ENCODE data around the gene PCDH9.

The PCDH9 gene

DNA sequence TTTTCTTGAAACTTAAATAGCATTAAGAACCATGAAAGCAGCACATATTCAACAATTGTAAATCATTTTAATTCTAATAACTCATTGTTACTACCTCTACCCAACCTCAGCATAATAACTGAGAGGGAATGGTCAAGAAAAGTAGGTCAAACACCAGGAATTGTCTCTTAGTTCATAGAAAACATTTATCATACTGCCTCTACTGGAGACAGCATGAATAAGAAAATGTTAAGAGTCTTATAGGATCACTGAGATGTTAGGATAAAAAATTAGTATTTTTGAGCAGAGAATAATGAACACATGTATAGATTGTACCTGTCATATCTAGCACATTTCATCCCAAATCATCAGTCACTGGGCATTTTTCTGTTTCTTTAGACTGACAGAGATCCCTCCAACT is 515.3 kb downstream of the PCDH9 start:
- DNase-seq, result no peak

DNA sequence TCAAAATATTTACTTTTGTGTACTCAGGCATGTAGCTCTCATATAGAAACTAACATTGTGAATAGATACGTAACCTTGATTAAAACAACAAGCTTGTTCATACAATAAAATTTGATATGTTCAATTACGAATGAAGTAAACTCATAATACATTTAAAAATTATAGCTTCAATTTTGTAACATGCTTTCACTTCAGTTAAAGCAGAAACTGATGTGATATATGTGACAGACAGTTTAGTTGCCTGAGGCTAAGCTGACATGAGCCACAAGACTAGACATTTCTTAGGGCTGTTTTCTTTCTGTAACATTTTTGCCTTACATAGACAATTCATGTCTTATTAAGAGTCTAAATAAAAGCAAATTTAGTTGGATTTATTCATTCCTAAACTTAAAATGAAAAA is 526.0 kb downstream of the PCDH9 start:
- DNase-seq, result no peak

DNA sequence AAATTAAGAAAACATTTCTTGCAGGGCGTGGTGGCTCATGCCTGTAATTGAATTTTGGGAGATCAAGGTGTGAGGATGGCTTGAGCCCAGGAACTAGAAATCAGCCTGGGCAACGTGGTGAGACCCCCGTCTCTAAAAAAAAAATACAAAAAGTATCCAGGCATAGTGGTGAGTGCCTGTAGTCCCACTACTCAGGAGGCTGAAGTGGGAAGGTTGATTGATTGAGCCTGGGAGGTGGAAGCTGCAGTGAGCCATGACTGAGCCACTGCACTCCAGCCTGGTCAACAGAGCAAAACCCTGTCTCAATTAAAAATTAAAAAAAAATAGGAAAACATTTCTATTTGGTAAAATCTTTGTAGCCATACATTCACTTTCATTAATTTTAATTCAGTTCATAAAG is 526.5 kb downstream of the PCDH9 start:
- no peak for DNase-seq

DNA sequence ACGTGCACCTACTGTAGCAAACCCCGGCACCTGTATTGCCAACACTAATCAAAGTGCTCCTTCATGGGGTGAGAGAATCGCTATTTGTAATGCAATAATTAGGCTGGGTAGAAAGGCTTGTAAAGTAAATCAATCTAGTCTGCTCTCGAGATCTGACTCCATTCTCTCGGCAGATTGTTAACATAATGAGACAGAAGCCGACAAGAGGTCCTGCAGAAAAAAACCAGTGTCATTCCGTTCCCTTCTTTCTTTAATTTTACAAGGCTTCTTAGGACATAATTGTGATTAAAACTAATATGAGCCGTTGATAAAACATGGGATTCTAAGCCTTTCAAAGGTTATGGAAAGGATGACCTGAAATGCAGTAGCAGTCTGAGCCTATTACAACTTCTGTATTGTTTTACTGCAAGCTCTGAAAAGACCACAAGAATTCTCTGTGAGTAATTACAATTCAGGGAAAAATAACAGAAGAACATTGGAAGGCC is 530.0 kb downstream of the PCDH9 start:
- no peak for DNase-seq

DNA sequence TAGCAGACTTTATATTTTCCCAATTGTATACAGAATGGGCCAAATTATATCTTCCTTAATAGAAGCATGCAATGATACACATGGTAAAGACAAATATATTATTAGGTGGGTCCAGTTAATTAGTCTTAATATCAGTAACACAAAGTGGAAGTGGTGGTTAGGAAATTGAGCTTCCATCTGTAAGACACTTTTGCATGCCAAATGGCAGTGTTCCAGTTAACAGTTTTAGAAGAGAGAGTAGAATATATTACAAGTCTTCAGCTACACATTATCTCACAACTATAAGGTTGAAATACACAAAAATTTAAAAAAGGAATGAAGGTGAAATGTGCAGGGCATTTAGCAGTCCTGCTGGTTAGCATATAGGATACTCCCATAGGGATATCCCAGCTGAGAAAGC is 536.5 kb downstream of the PCDH9 start:
- DNase-seq, result no peak

DNA sequence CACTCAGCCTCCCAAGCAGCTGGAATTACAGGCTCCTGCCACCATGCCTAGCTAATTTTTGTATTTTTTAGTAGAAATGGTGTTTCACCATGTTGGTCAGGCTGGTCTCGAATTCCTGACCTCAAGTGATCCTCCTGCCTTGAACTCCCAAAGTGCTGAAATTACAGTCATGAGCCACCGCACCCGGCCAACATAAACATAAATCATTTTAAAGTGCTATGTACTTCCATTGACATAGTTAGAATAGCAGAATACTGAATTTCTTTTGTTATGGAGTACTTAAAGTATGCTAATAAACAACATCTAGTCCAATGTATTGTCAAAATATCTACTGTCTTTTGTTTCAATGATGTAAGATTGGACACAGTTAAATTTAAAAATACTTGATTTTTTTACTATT is 539.0 kb downstream of the PCDH9 start:
- DNase-seq, result no peak

DNA sequence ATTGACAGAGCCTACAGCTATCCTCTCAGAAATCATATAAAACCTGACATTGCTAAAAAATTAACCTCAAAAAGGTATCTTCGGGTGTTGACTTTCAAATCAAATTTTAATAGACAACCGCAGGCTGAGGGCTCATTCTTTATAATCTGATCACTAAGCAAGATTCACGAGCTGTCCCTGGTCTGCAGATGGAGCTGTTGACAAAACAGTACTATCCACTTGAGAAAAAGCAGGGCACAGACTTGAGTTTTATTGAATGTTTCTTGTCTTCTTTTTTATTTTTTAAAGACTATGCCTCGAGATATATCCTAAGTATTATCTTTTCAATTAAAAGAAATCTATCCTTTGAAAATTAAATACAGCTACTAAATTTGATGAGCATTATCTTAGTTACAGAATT is 540.5 kb downstream of the PCDH9 start:
- no peak for DNase-seq

DNA sequence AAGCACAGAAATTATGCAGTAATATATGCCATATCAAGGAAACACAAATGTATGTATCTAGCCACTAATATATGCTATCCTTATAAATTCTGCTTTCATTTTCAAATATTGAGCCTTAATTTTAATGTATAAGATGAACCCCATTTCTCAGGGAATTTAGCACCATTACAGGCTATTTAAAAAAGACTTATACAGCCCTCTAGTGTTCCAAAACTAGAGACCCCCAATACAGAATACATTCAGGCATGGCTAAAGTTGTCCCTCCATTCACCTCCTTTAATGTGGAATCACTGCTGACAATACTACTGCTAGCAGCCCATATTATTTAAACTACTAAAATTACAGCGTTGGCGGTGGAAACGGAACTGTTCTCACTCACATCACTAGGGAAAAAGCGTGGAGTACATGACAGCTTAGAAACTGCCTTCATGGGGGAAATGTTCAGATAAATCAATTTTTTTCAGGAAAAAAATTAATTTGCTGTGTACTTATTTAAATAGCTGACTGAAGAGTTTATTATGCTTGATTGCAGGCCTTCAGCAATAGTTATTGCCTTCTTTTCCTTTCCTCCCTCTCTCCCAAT is 541.0 kb downstream of the PCDH9 start:
- no peak for DNase-seq

DNA sequence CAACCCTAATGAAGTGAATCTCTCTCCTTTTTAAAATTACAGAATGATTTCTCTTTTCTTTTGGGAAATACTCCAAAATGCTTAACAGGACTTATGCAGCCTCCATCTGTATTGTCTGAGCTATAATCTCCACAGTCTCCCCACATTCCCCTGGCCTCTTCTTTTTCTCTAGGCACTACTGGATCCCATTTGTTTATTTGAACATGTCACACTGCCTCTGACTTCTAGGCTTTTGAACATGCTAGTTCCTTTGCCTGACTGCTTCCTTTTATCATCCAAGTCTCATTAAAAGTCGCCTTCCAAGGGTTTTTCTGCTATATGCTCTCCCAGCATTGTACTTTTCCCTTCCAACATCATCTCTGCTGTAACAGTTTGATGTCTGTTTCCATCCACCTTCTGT is 548.7 kb downstream of the PCDH9 start:
- DNase-seq, result no peak

DNA sequence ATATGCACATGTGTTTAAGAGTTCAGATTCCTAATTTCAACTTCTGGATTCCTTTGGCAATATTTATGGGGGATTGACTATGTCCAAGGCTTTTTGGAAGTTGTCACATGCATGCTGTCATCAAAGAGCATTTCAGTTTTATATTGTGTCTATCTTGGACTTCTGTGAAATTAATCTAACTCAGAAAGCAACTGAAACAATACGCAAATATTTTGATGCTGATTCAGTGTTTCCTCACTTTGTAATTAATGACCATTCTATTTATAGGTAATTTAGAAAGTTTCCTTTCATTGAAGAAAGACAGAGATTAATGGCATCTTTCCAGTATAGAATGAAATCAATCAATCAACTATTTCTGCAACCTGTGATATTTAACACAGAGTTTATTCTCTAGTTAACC is 550.1 kb downstream of the PCDH9 start:
- DNase-seq, result no peak

DNA sequence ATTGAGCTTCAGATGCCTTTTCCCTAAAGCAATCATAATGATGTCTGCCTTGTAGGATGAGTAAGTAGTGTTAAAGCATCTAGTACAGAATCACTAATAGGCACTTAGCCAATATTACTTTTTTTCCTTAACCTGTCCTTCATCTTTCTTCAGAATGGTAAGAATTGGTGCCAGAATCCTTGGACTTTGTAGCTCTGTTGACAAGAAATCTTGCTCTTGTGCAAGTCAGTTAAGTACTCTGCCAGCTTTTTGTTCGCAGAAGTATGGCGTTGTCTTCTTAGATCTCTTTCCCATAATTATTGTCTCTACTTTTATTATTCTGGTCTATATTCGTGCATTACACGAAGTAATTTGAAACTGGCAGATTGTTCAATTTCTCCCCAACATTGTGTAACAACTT is 554.5 kb downstream of the PCDH9 start:
- no peak for DNase-seq

DNA sequence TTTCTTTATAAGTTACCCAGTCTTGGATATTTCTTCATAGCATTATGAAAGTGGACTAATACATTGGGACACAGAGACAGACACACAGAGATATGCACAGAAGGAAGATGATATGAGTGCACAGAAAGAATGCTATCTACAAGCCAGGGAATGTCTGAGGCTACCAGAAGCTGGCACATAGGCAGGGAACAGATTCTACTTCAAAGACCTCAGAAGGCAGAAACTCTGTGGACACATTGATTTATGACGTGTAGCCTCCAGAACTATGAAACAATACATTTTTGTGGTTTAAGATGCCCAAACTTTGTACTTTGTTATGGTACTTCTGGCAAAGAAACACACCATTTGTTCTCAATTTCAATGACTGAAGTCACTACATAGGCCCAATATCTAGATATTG is 556.7 kb downstream of the PCDH9 start:
- no peak for DNase-seq

DNA sequence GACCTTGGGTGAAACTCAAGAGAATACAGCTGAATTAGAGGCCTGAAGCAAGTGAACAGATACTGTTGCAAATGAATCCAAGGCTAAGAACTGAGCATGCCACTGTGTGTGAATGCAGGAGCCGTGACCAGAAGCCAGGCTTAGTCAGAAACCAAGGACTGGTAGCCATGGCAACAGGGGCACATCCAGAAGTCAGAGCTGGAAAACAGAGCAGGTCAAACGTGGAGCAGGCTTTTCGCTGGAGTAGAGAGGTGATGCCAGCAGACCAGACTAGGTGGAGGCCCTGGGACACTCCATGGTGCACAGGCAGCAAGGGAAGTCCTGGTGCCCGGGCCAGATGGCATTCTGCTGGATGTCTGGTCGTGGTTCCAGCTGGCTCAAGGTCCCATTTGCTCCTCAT is 564.1 kb downstream of the PCDH9 start:
- DNase-seq, result no peak

DNA sequence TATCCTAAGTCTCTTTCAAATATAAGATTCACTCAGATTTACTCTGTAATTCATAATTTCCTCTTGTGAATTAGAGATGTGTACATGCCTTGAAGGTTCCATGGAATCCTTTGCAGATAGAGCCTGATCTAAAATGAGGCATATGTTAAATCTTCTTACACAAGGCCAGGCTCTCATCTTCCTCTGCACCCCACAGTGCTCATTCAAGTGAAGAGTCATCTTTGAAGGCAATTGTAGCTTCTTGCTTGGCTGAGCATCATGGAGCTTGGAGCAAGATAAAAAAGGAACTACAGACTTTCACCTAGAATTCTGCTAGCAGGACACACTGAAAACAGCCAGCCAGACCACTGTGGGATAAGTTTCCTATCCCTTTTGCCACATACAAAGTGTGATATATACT is 566.4 kb downstream of the PCDH9 start:
- DNase-seq, result no peak

DNA sequence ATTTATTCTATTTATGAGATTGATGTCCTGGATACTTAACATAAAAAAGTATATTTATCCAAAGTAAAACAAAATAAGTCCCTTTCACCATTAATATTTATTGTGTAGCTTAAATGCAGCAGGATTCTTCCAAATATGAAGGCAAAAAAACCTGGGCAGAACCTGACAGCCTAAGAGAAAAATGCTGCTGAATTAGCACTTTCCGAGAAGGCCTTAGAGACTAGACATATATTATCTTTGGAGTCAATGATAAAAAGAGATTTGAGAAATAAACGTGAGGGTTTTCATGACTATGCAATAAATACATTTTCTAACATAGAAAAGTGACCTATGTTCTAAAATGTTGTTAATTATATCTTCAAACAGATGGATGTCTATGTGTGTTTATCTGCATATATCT is 566.9 kb downstream of the PCDH9 start:
- DNase-seq, result no peak

DNA sequence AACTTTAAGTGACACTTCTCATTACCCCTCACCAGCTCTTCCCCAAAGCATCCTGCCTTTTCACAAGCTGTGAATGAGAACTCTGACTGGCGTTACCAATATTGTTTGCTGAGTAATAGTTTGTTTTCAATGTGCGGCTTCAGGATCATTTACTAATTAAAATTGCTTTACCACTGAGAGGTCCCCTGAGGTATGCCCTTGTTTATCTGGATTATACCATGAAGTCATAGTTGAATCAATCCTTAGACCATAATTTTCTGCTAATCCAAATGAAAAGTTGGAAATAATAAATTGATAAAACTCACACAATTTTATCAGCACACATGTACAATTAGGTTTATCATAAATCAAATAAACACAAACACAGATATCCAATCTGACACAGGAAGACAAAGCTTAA is 568.8 kb downstream of the PCDH9 start:
- no peak for DNase-seq

DNA sequence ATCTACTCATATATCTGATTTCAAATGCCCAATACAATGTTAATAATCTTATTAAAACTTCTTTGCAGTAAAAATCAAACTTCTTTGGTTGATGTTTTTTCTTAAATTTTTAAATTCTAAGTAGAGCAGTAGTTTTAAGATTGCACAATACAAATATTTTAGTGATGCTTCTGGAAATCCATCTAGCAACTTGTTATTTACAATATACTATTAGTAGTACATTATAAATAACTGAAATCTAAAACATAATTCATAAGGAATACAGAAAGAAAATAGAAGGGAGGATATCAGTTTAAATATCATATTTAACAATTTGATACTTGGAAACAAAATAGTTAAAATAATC is 569.7 kb downstream of the PCDH9 start:
- DNase-seq, result no peak

DNA sequence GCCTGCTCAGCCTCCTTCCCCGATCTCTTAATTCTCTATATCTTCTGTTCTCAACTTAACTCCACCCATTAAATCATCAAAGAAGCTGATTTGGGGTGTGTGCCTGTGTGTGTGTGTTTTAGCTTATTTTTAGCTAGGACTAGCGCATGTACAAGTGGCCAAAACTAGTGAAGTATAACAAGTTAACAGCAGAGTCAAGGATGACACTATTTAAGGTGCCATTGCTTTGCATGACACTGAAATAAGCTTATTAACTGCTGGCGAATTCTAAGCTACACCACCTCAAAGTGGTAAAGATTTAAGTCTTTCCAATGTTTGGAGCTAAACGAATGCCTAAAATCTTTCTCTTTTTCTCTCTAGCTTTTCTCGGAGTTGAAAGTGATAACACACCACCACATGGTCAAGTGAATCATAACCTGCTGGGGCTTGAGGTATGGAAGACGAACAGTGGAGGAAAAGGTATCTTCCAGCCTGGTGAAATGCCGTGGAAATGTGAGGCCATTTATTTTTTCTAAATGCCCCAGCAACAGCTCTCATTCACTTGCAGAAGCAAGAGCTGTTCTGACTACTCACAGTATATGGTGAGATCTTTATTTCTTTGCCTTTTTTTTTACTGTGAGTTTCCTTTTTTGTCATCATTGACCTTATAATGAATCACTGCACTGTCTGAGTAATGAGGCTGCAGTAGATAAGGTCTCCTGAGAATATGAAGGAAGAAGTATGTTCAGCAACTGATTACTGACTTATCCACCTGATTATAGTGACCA is 570.3 kb downstream of the PCDH9 start:
- DNase-seq, result no peak

DNA sequence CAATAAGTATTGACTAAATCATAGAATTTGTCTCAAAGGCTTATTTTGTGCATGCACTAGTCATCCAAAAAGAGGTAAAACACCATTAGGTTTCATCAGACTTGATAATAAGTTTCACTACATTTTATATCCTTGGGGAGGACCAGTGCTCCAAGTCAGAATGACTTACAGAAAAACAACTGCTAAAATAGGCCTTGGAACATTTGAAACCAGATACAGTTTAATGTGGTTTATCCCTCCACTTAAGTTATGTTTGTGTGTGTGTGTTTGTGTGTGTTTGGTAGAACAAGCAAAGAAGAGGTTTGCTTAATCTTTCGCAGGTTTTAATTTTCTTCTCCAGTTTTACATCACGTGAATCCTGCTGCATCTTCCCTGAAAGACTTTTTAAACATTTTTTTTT is 570.9 kb downstream of the PCDH9 start:
- DNase-seq, result no peak

DNA sequence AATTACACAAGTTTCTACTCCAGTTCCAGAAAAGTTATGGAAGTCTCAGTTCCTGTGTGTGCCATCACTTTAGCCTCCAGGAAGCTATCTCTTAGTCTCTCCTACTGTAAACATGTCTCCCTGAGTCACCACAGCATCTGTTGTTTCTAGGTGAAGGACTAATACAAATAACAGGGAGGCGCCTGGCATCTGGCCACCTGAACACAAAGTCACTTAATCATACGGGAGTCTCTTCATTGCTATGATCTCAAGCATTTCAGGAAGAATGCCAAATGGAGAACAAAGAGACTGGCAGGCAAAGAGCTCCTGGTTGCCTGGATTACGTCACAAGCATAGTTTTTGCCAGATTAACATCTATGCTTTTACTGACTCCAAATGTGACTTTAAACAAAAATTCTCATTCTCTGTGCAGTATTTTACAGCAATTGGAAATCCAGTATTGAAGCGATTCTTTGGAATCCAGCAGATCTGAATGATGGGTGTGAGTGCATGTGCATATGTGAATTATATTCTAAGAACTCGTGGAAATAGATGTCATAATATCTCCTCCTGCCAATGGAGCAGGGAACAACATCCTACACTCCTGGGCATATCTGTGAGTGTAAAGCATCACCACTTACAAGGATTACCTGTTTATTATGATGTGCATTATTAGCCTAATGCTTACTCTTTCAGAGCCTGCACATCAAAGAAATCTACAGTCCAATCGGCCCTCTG is 572.8 kb downstream of the PCDH9 start:
- no peak for DNase-seq

DNA sequence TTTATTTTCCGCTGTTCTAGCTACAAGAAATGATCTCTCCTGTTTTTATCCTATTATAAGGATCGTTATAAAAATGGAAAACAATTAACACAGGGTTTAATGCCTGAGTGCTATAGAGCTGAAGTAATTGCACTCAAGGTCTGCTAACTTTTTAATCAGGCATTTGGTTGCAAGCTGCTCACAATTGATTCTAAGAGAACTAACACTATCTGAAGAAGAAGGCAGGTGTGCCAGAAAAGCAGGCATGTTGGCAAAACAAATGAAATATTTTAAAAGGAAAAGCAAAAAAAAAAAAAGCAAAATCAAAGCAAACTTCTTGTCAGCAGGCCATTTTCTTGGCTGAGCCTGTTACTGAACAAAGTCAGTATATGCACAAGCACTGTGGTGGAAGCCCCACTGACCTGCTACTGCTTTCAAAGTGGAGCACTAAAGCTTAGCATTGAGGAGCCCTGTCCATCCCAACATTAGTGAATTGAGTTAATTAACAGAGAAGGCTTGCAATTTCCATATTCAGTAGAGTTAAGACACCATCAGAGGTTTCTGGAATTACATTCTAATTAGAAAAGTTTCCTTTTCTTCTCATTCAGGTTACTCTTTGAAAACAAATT is 574.2 kb downstream of the PCDH9 start:
- no peak for DNase-seq

DNA sequence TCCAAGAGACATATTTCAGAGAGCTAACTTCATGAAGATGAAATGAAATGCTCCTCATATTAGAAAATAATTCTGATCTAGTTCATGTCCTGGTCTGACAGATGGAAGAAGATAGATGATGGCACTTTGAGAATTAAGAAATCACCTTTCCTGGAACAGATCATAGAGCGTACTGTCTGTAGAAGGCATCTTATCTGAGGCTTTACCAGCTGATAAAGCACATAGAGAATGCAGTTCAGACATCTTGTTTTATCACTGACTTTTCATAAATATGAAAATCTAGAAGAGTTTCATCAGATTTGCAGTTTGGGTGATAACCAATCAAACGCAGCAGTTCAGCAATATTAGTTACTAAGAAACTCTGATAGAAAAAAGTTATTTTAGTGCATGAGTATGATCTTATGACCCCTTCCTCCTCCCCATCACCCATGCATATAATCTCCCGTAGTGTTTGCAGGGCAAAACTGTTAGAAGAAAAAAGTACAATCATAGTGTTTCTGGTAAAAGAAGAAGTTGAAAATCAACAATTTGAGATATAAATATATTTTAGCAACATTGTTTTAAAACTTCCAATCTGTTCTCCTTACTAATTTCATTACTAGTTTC is 585.2 kb downstream of the PCDH9 start:
- DNase-seq, result no peak

DNA sequence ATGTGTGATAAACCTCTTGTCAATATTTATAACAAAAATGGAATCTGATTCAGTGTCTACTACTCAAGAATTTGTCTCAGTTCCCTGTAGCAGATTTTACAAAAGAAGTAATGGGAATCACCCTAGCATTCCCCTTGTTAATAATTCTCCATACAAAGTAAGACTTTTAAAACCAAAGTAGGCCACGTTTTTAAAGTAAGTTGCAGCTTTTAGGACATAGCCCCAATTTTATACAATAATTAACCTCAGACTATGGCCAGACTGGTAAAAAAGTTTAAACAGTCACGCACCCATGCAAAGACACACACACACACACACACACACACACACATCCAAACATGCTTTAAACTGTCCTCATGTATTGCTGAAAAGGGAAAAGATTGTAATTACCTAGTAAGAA is 589.9 kb downstream of the PCDH9 start:
- DNase-seq, result no peak

DNA sequence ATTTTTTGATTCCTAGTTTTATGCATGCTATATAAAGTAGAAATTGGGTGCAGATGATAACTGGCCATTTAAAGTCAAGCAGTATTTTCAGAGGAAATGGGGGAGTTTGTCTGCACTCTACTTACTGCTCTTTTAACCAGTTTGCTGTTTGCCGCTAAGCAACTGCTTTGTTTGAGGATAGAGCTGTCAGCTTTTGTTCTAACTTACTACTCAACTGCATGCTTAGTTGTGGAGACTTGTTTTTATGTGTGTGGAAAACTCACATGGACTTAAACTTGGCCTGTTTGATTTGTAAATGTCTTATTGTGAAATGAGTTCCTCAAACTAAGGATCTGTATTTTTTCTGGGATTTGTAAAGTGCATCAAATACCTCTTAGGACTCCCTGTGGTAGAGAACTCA is 591.1 kb downstream of the PCDH9 start:
- DNase-seq, result no peak

Data from activated CD4-positive, alpha-beta T cell treated with anti-CD3 and anti-CD28 coated beads, Interleukin-2, amount 50 U/mL, for 1 hour (primary cell).